Lower leg skin (tissue), 4 donors: ENCODE measurements around the gene TSPAN2. TPM values are rescaled to one million over a fixed set of nuclear protein-coding genes. Genes with fewer than 3 reads are reported as not detected.
"Not testable (repeated sequence)": the region's sequence is repeated elsewhere in the genome, so short reads cannot be mapped to it uniquely, and the experiment has no call there.

Experiments used
- DNase-seq, 2 donors: peaks; one replicate each; pipeline ENCODE4 v3.0.0-alpha.2; 2019; ENCODE audit warnings: low spot score in 2 of 2
- H3K4me3 ChIP-seq: fragments of 200-600 bp; sonication (generic); 2 replicates; pipeline ENCODE4 v1.5.1; 2017; ENCODE audit warnings: mild to moderate bottlenecking, low read depth; ENCODE audit not compliant: poor library complexity, severe bottlenecking
- POLR2A ChIP-seq, 2 donors: fragments of 450-650 bp; IDR thresholded peaks; one replicate each; pipeline ENCODE4 v1.6.1; 2016 to 2017; ENCODE audit warnings: antibody characterized with exemption in 2 of 2, mild to moderate bottlenecking in 1 of 2, moderate library complexity in 1 of 2
- WGBS, 2 donors: methylation state at CpG; one replicate each; pipeline ENCODE4 v1.1.5; 2018; 5-methylcytosine and 5-hydroxymethylcytosine counted together
- intact Hi-C: fragments of 100-400 bp; cut with DNase I; formaldehyde crosslinking; loops from one replicate; pipeline ENCODE4 v1.15.0; 2023; ENCODE audit warnings: low total_unique reads
- total RNA-seq, 4 donors: library from RNA; depleted of rRNA; stranded (reverse); fragments of >200 nt; gene quantifications; one replicate each; pipeline ENCODE4 v1.1.0, GENCODE V29; 2016
- TF ChIP-seq, protein P1 (sequence below), 3 donors: fragments of 450-650 bp; IDR thresholded peaks; one replicate each; pipeline ENCODE4 v1.5.1; 2016; ENCODE audit warnings: antibody characterized with exemption in 3 of 3, mild to moderate bottlenecking in 3 of 3, moderate library complexity in 2 of 3

TSPAN2 gene
- total RNA-seq, 4 donors from 2014 or later = 0.46 to 4.5 (median 2.2) TPM

- no peak overlapping the region for H3K4me3 ChIP-seq
- intact Hi-C loops = no loop called here
- DNase-seq = no peak
- no peak for TF ChIP-seq POLR2A (IDR thresholded peaks at IDR 0.05)
- TF ChIP-seq, protein P1, sequence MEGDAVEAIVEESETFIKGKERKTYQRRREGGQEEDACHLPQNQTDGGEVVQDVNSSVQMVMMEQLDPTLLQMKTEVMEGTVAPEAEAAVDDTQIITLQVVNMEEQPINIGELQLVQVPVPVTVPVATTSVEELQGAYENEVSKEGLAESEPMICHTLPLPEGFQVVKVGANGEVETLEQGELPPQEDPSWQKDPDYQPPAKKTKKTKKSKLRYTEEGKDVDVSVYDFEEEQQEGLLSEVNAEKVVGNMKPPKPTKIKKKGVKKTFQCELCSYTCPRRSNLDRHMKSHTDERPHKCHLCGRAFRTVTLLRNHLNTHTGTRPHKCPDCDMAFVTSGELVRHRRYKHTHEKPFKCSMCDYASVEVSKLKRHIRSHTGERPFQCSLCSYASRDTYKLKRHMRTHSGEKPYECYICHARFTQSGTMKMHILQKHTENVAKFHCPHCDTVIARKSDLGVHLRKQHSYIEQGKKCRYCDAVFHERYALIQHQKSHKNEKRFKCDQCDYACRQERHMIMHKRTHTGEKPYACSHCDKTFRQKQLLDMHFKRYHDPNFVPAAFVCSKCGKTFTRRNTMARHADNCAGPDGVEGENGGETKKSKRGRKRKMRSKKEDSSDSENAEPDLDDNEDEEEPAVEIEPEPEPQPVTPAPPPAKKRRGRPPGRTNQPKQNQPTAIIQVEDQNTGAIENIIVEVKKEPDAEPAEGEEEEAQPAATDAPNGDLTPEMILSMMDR (IDR thresholded peaks at IDR 0.05) = no peak
Observed at GRCh38 chr1:115023593-115023992, 65.7 kb downstream of the TSPAN2 start.

- 52 to 62% methylated on average over 1 of the region's 1 CpG for WGBS, 2 donors
- intact Hi-C loops = no loop called here
- H3K4me3 ChIP-seq = no peak overlapping the region
Observed at GRCh38 chr1:115021145-115021544, 68.2 kb downstream of the TSPAN2 start.

GRCh38 chr1:115019549-115019948 lies 69.8 kb downstream of the TSPAN2 start:
- DNase-seq, intact Hi-C loops: not testable (repeated sequence)

More at GRCh38 chr1:115021145-115021544, 68.2 kb downstream of the TSPAN2 start:
- no peak for DNase-seq
- no peak for TF ChIP-seq POLR2A (IDR thresholded peaks at IDR 0.05)
- TF ChIP-seq, protein P1 (IDR thresholded peaks at IDR 0.05) = no peak

GRCh38 chr1:115013792-115014191 lies 75.5 kb downstream of the TSPAN2 start:
- intact Hi-C loops = no loop called here
- no peak for DNase-seq
- no peak overlapping the region for H3K4me3 ChIP-seq
- 86 to 95% methylated on average over 2 of the region's 2 CpGs for WGBS, 2 donors
- no peak for TF ChIP-seq POLR2A (IDR thresholded peaks at IDR 0.05)
- TF ChIP-seq, protein P1 (IDR thresholded peaks at IDR 0.05) = no peak

More at GRCh38 chr1:115019549-115019948, 69.8 kb downstream of the TSPAN2 start:
- WGBS, 2 donors = 86 to 92% methylated on average over 9 of the region's 9 CpGs
- H3K4me3 ChIP-seq = not testable (repeated sequence)

DNA sequence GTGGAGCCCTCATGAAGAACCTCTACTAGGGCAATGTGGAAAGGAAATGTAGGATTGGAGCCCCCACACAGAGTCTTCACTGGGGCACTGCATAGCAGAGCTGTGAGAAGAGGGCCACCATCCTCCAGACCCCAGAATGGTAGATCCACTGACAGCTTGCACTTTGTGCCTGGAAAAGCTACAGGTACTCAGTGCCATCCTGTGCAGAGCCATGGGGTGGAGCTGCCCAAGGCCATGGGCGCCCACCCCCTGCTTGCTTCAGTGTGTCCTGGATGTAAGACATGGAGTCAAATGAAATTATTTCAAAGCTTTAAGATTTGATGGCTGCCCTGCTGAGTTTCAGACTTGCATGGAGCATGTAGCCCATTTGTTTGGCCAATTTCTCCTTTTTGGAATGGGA lies 76.9 kb downstream of the TSPAN2 start:
- intact Hi-C loops = no loop called here
- TF ChIP-seq POLR2A (IDR thresholded peaks at IDR 0.05) = no peak
- TF ChIP-seq, protein P1 (IDR thresholded peaks at IDR 0.05) = no peak
- H3K4me3 ChIP-seq = no peak overlapping the region
- WGBS, 2 donors = 79 to 86% methylated on average over 1 of the region's 1 CpG
- DNase-seq = no peak

GRCh38 chr1:115012006-115012405 lies 77.3 kb downstream of the TSPAN2 start:
- intact Hi-C loops = no loop called here
- 96 to 100% methylated on average over 1 of the region's 1 CpG for WGBS, 2 donors
- H3K4me3 ChIP-seq = no peak overlapping the region
- no peak for TF ChIP-seq POLR2A (IDR thresholded peaks at IDR 0.05)
- TF ChIP-seq, protein P1 (IDR thresholded peaks at IDR 0.05) = no peak
- no peak for DNase-seq
